Activated naive CD4-positive, alpha-beta T cell treated with anti-CD3 and anti-CD28 coated beads, Interleukin-2, amount 50 U/mL, for 24 hours (primary cell): Measurements from ENCODE around the gene GRIN3A.

ENCODE experiments used
- H3K27ac Mint-ChIP-seq: one replicate; pipeline ENCODE4 v1.8.0; 2021; ENCODE audit warnings: mild to moderate bottlenecking, mixed read lengths
- H3K27me3 Mint-ChIP-seq: one replicate; pipeline ENCODE4 v1.8.0; 2021; ENCODE audit warnings: mixed read lengths
- H3K36me3 Mint-ChIP-seq: one replicate; pipeline ENCODE4 v1.8.0; 2021; ENCODE audit warnings: mixed read lengths
- H3K4me1 Mint-ChIP-seq: one replicate; pipeline ENCODE4 v1.8.0; 2021; ENCODE audit warnings: mixed read lengths
- H3K4me3 Mint-ChIP-seq: one replicate; pipeline ENCODE4 v1.8.0; 2021; ENCODE audit warnings: mild to moderate bottlenecking, mixed read lengths
- H3K9me3 Mint-ChIP-seq: one replicate; pipeline ENCODE4 v1.8.0; 2021; ENCODE audit warnings: mixed read lengths

The GRIN3A gene

DNA sequence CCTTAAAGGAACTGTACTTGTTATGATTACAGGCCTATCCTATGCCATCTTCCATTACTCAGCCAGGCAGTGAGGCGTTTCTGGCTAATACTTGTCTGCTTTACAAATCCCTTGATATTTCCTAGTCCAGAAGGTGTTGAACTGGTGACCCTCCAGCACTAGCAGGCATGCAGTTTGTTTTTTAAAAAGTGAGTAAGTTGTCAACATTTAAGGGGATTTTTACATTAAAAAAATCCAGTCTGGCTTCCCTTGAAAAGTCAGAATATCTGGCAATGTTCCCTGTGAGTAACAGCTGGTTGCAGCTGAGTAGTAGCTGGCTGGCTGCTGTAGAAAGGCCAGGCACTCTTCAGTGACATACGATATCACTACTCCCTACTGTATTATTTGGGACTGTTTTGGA, 21.8 kb downstream of the GRIN3A start:
- Mint-ChIP-seq H3K36me3 (no peaks in the 10 kb centered on the region), H3K9me3 (no peaks in the 10 kb centered on the region), H3K27ac (no peak overlapping the region), H3K27me3 (peaks cover 13% of the 10 kb centered on the region), H3K4me3 (no peak overlapping the region), H3K4me1 (no peaks in the 10 kb centered on the region)

DNA sequence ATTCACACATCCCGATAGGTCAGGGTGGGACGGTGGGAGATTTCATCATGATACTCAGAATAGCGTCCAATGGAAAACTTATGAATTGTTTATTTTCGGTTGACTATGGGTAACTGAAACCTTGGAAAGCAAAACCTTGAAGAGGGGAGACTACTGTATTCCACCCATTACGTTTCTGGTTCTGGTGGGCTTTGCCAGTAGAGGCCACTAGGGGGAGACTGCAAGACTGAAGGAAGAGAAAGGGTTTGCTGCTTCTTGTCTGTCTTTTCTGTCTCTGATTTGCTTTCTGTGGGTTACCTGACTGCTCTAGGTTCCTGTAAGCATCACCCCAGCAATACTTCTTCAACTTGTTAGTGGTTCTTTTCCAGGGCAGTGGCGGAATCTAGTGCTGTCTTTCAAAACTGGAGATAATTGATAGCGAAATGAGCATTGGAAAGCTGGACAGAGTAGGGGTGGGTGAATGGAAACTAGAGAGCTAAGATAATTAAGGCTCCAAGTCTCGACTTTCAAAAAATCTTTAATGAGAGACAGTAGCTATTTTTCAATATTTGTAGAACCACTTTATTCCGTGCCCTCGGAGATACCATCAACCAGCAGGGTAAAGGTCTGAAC, 27.0 kb downstream of the GRIN3A start:
- H3K27ac Mint-ChIP-seq = no peak overlapping the region
- H3K4me1 Mint-ChIP-seq = no peaks in the 10 kb centered on the region
- H3K36me3 Mint-ChIP-seq = no peaks in the 10 kb centered on the region
- no peak overlapping the region for H3K4me3 Mint-ChIP-seq
- H3K9me3 Mint-ChIP-seq = no peaks in the 10 kb centered on the region
- peaks cover 19% of the 10 kb centered on the region for H3K27me3 Mint-ChIP-seq

DNA sequence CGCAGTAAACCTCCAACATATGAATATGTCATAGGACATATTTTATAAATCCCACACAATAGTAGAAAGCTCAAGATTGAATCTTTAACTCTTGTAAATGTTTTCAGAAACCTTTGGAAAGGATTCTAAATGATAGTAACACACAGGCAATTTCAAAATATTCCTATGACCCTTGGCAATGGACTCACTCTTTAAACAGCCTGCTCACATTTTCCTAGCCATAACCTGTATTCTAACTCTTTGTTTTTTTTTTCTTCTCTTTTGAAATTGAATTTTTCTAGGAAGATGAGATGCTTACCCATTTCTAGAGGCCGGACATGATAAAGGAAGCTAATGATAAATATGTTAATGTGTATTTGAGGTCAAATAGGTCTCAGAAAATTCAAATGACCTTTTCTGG, 29.6 kb downstream of the GRIN3A start:
- Mint-ChIP-seq H3K4me1 (peaks cover 18% of the 10 kb centered on the region), H3K36me3 (no peaks in the 10 kb centered on the region), H3K27ac (no peak overlapping the region), H3K27me3 (peaks cover 18% of the 10 kb centered on the region), H3K9me3 (no peaks in the 10 kb centered on the region), H3K4me3 (no peak overlapping the region)

DNA sequence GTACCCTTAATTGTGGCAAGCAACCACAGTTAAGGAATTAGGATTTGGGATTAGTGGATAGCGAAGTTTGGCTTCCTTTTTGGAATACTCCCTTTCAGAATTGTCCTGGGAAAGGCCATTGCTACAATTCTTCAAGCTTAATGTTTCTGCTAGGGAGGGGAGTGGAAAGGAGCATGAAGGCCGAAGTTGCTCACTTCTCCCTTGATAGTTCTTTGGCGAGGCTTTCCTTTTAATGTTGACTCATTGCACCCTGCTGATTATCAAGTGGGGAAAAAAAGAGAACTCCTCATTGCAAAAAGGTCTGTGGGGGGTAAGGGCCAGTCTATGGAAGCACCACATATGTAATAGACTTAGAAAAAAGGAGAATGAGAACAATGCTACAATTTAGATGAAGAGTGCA, 30.7 kb downstream of the GRIN3A start:
- no peaks in the 10 kb centered on the region for H3K36me3 Mint-ChIP-seq
- H3K4me1 Mint-ChIP-seq = peaks cover 18% of the 10 kb centered on the region
- H3K27me3 Mint-ChIP-seq = peaks cover 13% of the 10 kb centered on the region
- no peak overlapping the region for H3K4me3 Mint-ChIP-seq
- no peaks in the 10 kb centered on the region for H3K9me3 Mint-ChIP-seq
- H3K27ac Mint-ChIP-seq = no peak overlapping the region

DNA sequence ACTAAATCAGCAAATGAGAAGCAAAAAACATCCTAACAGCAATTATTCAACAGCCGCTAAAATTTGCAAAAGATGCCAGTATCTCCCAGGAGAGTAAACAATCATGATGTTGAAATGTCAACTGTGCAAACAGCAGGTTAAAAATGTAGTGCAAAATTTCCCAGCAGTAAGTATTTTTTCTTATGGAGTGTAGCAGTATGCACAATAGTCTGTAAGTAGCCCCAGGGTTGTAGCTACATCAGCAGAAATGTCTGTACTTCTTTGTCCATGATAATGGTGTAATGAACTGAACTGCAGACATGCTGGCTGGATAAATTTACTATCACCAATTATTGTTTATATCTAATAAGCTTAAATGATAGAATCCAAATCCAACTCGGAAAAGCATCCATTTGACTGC, 31.4 kb downstream of the GRIN3A start:
- Mint-ChIP-seq H3K27me3 (peaks cover 8% of the 10 kb centered on the region), H3K9me3 (no peaks in the 10 kb centered on the region), H3K4me1 (peaks cover 18% of the 10 kb centered on the region), H3K4me3 (no peak overlapping the region), H3K27ac (no peak overlapping the region), H3K36me3 (no peaks in the 10 kb centered on the region)

DNA sequence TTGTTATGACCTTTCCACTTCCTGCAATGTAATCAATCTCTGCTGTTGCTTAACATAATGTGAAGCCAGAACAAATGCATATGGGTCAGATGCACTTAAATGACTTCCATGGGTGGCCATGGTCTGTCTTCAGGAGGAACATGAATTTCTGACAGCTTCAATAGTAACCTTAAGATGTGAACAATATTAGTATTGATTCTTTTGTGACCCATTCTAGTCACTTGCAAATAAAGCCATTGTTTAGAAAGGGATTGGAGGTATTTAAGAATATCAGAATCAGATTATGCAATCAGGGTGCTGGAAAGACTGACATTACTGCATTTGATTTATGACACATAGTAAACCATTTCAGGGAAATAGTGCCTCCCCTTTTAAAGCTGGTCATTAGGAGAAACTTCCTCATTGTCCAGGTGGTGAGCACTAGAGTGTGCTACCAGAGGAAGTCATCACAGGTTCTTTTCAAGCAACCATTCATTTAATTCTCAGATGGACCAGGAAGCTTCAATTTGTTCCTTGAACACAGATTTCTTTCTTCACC, 32.1 kb downstream of the GRIN3A start:
- Mint-ChIP-seq H3K36me3 (no peaks in the 10 kb centered on the region), H3K4me3 (peak overlapping the region; percentile 27), H3K27me3 (peaks cover 3% of the 10 kb centered on the region), H3K9me3 (no peaks in the 10 kb centered on the region), H3K4me1 (peaks cover 18% of the 10 kb centered on the region), H3K27ac (no peak overlapping the region)

DNA sequence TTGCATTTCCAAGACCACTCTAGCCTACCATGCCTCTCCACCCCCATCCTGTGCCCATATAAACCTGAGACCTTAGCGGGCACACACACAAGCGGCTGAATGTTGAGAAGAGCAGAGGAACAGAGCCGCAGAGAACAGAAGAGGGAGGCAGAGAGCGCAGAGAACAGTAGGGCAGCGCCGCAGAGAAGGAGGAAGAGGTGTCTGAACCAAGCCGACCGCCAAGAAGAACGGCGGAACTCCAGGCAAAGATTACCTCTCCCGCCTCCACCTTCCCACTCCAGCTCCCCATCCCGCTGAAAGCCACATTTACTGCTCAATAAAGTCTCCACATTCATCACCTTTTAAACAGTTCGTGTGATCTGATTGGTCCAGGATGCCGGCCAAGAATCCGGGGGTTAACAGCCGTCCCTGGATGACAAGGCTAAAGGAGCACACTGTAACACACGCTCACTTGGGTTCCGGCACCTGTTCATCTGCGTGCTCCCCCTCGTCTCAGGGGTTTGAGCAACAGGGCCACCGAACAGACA, 33.2 kb downstream of the GRIN3A start:
- Mint-ChIP-seq H3K36me3 (no peaks in the 10 kb centered on the region), H3K4me1 (peaks cover 18% of the 10 kb centered on the region), H3K27ac (peak overlapping the region; percentile 48), H3K27me3 (peaks cover 3% of the 10 kb centered on the region), H3K4me3 (peak overlapping the region; percentile 80), H3K9me3 (no peaks in the 10 kb centered on the region)

DNA sequence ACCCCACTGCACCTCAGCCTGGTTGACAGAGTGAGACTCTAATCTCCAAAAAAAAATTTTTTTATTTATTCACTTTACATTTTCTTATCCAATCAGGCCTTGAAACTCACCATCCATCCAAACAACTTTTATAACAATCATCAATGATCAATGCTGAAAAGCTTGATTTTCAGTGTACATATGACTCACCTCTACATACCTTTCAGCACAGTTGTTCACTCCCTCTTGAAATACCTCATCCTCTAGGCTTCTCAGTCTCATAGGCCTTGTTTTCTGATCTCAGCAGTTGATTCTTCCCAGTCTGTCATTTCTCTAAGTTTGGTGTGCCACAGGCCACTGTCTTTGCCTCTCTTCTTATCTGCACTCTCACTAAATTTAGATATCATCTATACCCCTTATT, 36.2 kb downstream of the GRIN3A start:
- H3K27ac Mint-ChIP-seq = no peak overlapping the region
- H3K27me3 Mint-ChIP-seq = peaks cover 2% of the 10 kb centered on the region
- H3K36me3 Mint-ChIP-seq = no peaks in the 10 kb centered on the region
- no peak overlapping the region for H3K4me3 Mint-ChIP-seq
- peaks cover 18% of the 10 kb centered on the region for H3K4me1 Mint-ChIP-seq
- H3K9me3 Mint-ChIP-seq = no peaks in the 10 kb centered on the region

DNA sequence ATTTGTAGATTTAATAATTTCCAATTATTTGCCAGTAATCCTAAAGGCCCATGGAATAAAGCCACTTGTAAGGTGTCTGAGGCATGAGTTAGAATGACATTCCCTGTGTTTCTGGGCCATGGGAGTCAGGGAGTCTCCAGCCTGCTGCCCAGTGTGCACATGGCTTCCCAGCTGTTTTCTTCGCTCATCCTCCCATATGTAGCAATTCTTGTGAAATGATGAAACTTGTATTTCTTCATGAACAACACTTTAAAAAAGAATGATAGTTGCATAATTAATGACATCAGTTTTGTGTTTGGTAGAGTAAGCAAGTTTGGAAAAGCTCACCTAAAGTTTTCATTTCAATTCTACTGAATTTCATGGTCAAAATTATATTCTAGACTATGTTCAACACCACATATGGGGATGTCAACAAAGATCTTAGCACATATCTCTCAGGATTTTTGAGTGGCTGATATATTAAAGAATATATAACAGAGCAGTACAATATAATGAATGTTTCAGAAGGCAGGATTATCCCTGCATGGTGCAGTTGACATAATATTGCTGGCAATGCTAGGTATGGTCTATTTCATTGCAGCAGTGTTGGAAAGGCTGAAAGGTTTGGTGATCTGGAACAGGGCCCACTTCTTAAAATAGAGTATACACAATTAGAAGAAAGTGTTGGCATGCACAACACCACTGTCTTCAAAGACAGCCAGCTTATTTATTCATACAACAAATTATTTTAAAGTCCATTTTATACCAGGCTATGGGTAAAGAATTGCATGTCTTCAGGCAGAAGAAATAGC, 44.7 kb downstream of the GRIN3A start:
- Mint-ChIP-seq H3K4me1 (no peaks in the 10 kb centered on the region), H3K4me3 (no peak overlapping the region), H3K27ac (no peak overlapping the region), H3K9me3 (no peaks in the 10 kb centered on the region), H3K36me3 (no peaks in the 10 kb centered on the region), H3K27me3 (peaks cover 2% of the 10 kb centered on the region)

DNA sequence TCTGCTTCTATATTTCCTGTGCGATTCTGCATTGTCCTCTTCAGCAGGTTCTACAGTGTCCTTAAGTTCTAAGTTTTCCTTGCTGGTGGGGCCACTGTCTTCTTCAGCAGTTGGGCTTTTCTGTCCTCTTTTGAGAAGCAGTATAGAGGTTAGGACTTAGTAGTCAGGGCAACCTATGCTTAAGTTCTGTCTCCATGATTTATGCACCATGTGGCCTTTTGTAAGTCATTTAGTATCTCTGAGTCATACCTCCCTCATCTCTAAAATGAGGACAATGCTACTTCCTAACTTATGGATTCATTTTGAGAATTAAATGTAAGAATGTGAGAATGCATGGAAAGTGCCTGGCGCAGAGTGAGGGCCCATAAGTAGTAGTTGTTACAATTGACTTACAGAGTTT, 46.8 kb downstream of the GRIN3A start:
- Mint-ChIP-seq H3K4me1 (no peaks in the 10 kb centered on the region), H3K9me3 (no peaks in the 10 kb centered on the region), H3K4me3 (no peak overlapping the region), H3K27me3 (no peaks in the 10 kb centered on the region), H3K36me3 (no peaks in the 10 kb centered on the region), H3K27ac (no peak overlapping the region)

DNA sequence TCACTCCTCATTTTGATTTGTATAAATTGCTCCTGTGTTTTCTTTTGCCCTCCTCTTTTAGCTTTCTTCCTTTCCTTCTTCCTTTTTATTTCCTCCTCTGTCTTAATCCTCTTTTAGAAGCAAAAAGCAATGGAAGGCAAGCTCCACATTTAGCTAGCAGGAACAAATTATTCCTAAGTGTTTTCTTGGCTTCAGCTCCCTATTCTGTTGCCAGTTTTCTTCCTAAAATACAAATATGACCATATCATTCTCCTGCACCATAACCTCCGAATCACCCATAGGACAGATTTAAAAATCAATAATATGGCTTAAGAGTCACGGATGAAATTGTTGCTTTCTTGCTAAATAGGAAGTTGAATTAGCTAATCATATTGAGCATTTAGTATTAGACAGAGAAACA, 49.4 kb downstream of the GRIN3A start:
- no peaks in the 10 kb centered on the region for H3K27me3 Mint-ChIP-seq
- peaks cover 5% of the 10 kb centered on the region for H3K9me3 Mint-ChIP-seq
- no peak overlapping the region for H3K4me3 Mint-ChIP-seq
- H3K4me1 Mint-ChIP-seq = no peaks in the 10 kb centered on the region
- H3K36me3 Mint-ChIP-seq = peaks cover 2% of the 10 kb centered on the region
- H3K27ac Mint-ChIP-seq = no peak overlapping the region

DNA sequence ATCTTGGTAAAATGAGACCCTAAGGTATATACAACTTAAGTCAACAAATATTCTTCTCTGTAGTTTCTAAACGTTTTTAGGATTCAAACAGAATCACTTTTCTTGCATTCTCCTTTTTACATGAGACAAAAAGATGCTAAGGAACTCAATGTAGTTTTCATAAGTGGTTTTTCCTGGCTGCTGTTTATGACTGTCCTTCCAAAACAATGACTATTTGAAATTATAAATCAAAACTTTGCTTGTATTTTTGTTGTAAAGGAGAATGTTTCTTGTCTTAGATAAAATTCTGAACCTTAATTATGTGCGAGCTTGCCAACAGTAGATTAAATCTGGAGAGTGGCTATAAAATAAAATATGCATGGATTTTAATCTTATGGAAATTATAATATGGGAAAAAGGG, 53.8 kb downstream of the GRIN3A start:
- no peaks in the 10 kb centered on the region for H3K4me1 Mint-ChIP-seq
- H3K9me3 Mint-ChIP-seq = peaks cover 5% of the 10 kb centered on the region
- peaks cover 2% of the 10 kb centered on the region for H3K36me3 Mint-ChIP-seq
- no peak overlapping the region for H3K4me3 Mint-ChIP-seq
- no peak overlapping the region for H3K27ac Mint-ChIP-seq
- no peaks in the 10 kb centered on the region for H3K27me3 Mint-ChIP-seq

DNA sequence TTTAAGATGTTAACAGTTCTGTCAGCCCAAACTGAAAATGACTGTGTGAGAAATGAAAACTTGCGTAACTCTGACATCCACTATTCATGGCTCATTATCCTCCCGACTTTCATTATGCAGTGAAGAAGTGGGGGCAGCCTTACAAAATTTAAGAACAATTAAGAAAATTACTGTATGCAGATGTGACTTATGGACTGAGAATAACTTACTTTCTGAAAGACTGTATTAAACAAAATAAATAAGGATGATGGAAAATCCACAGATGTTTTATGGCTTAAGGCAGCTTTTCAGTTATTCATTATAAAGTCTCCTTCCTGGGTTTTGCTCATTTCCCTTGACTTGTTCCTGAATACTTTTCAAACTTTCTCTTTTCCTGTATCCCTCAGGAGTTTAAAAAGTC, 55.2 kb downstream of the GRIN3A start:
- H3K4me3 Mint-ChIP-seq = no peak overlapping the region
- no peaks in the 10 kb centered on the region for H3K27me3 Mint-ChIP-seq
- H3K27ac Mint-ChIP-seq = no peak overlapping the region
- no peaks in the 10 kb centered on the region for H3K4me1 Mint-ChIP-seq
- H3K36me3 Mint-ChIP-seq = peaks cover 2% of the 10 kb centered on the region
- H3K9me3 Mint-ChIP-seq = peaks cover 5% of the 10 kb centered on the region

DNA sequence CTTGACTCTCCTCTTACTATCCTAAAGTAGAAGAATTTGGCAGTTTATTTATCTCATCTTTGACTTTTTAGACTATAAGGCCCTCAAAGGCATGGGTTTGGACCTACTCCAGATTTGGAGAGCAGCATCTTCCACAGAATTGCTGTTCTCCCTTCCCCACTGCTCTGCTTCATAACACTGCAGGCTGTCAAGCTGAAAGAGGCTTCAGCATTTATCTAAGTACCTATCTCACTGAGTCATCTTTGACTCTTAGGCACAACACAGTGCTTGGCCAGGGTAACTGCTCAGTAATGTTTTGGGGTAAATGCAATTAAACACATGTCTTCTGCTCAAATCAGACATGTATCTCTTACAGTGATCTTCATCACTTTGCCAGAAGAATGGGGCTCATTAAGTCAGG, 60.6 kb downstream of the GRIN3A start:
- Mint-ChIP-seq H3K9me3 (no peaks in the 10 kb centered on the region), H3K4me1 (no peaks in the 10 kb centered on the region), H3K36me3 (no peaks in the 10 kb centered on the region), H3K4me3 (no peak overlapping the region), H3K27ac (no peak overlapping the region), H3K27me3 (no peaks in the 10 kb centered on the region)

DNA sequence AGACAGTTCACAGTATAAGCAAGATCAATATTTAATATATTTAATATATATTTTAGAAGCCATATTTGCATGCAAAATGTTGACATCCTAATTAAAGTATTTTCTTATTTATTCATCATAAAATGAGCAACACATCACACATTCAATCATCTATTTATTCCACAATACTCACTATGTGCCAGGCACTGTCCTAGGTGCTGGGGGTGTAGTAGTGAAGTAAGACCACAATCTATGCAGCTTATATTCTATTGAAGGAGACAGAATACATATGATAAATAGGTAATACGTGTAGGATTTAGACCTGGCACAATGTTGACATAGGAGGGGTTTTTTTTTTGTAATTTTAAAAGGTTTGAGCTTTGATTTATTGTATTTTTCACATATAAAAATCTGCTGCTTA, 63.1 kb downstream of the GRIN3A start:
- Mint-ChIP-seq H3K27ac (no peak overlapping the region), H3K27me3 (no peaks in the 10 kb centered on the region), H3K4me1 (no peaks in the 10 kb centered on the region), H3K4me3 (no peak overlapping the region), H3K36me3 (no peaks in the 10 kb centered on the region), H3K9me3 (no peaks in the 10 kb centered on the region)

DNA sequence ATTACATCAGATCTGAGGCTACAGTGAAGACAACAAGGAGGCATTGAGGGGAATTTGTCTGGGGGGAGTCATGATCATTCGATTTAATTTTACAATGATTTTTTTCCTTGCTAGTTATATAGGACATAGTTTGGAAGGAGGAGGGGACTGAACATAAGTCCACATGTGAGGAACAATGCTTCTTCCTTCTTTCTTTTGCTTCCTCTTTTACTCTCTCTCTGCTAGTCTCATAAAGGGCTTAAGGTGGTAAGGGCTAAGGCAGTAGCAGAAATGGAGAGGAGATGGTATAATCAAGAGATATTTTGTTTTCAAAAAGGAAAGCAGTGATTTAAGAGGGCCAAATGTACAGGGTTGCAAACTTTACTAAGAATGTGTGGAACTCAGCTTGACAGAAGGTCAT, 64.3 kb downstream of the GRIN3A start:
- no peaks in the 10 kb centered on the region for H3K4me1 Mint-ChIP-seq
- no peaks in the 10 kb centered on the region for H3K9me3 Mint-ChIP-seq
- H3K36me3 Mint-ChIP-seq = no peaks in the 10 kb centered on the region
- no peak overlapping the region for H3K27ac Mint-ChIP-seq
- H3K4me3 Mint-ChIP-seq = no peak overlapping the region
- no peaks in the 10 kb centered on the region for H3K27me3 Mint-ChIP-seq
